Lower leg skin (tissue), 3 donors: ENCODE measurements around the gene NEGR1.

ENCODE experiments used
- POLR2A ChIP-seq, 2 donors: fragments of 450-650 bp; IDR thresholded peaks; one replicate each; pipeline ENCODE4 v1.6.1; 2016 to 2017; ENCODE audit warnings: antibody characterized with exemption in 2 of 2, mild to moderate bottlenecking in 1 of 2, moderate library complexity in 1 of 2
- TF ChIP-seq, protein P1 (sequence below), 3 donors: fragments of 450-650 bp; IDR thresholded peaks; one replicate each; pipeline ENCODE4 v1.5.1; 2016; ENCODE audit warnings: antibody characterized with exemption in 3 of 3, mild to moderate bottlenecking in 3 of 3, moderate library complexity in 2 of 3

DNA sequence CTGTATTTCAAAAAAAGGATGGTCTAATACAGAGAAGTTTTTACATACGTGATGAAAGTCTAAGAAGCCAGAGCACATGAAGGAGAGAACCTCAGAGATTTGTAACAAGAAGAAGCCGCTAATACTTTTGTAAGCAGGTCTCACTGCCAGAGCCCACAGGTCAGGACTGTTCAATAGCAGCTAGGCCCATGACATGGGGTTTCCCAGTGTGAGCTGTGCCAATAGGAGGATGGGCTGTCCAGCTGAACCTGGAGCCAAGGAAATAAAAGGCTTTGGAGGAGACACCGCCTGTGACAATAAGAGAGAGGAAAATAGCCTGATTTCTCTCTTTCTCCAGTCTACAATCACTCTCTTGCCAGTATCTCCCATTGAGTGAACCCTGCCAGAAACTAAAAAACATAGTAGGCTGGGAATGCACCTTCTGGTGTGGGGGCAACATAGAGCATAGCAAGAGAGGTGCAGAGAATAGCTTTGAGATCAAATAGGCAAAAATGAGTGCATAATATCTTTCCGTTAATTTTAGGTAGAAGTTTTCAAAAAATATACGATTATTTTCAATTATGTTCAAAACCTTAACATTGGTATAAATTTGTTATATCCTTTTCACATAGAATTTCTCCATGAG is 360.3 kb downstream of the NEGR1 start:
- TF ChIP-seq, protein P1, sequence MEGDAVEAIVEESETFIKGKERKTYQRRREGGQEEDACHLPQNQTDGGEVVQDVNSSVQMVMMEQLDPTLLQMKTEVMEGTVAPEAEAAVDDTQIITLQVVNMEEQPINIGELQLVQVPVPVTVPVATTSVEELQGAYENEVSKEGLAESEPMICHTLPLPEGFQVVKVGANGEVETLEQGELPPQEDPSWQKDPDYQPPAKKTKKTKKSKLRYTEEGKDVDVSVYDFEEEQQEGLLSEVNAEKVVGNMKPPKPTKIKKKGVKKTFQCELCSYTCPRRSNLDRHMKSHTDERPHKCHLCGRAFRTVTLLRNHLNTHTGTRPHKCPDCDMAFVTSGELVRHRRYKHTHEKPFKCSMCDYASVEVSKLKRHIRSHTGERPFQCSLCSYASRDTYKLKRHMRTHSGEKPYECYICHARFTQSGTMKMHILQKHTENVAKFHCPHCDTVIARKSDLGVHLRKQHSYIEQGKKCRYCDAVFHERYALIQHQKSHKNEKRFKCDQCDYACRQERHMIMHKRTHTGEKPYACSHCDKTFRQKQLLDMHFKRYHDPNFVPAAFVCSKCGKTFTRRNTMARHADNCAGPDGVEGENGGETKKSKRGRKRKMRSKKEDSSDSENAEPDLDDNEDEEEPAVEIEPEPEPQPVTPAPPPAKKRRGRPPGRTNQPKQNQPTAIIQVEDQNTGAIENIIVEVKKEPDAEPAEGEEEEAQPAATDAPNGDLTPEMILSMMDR (IDR thresholded peaks at IDR 0.05): no peak
- no peak for TF ChIP-seq POLR2A (IDR thresholded peaks at IDR 0.05)
